Measurements from ENCODE around the gene SEMA4D. TPM values are rescaled to one million over a fixed set of nuclear protein-coding genes. Genes with fewer than 3 reads are reported as not detected.

The SEMA4D gene
- polyA plus RNA-seq, 1 donor from 2014 or later, result 34.0 TPM

- Histone ChIP-seq H3F3A (ENCODE audit: insufficient read depth, low read length, poor library complexity, severe bottlenecking) (no peaks in the 10 kb centered on the region), H3K9me2 (ENCODE audit: insufficient read depth, low read length) (no peaks in the 10 kb centered on the region), H2AFZ (ENCODE audit: low read depth, low read length) (no peak overlapping the region), H3K36me3 (ENCODE audit: insufficient read depth, low read length) (no peaks in the 10 kb centered on the region), H3K4me3 (ENCODE audit: low read length) (no peak overlapping the region), H3K79me2 (replicated peaks; ENCODE audit: insufficient read depth, low read length) (peaks cover 26% of the 10 kb centered on the region), H3K9me3 (ENCODE audit: low read length) (no peaks in the 10 kb centered on the region), H3K4me2 (ENCODE audit: low read length) (no peak overlapping the region), H3K9ac (ENCODE audit: low read length) (no peak overlapping the region), H3K27me3 (ENCODE audit: insufficient read depth, low read depth, low read length) (no peaks in the 10 kb centered on the region), H4K20me1 (ENCODE audit: insufficient read depth) (no peaks in the 10 kb centered on the region), H3K27ac (ENCODE audit: low read length) (no peak overlapping the region)
- TF ChIP-seq CTCF (IDR thresholded peaks at IDR 0.05; ENCODE audit: poor library complexity, severe bottlenecking) (no peak), TAF1 (IDR thresholded peaks at IDR 0.05; ENCODE audit: low read depth) (no peak), REST (IDR thresholded peaks at IDR 0.05; ENCODE audit: borderline replicate concordance) (no peak), SMC3 (conservative IDR thresholded peaks at IDR 0.05; ENCODE audit: poor library complexity) (no peak), POLR2AphosphoS5 (IDR thresholded peaks at IDR 0.05) (no peak), MXI1 (conservative IDR thresholded peaks at IDR 0.05; ENCODE audit: poor library complexity, severe bottlenecking) (no peak), EP300 (conservative IDR thresholded peaks at IDR 0.05; ENCODE audit: poor library complexity, severe bottlenecking) (no peak)
These were observed 70.2 kb downstream of the SEMA4D start for GRCh38 chr9:89427621-89428221.

GRCh38 chr9:89426384-89426961, 71.4 kb downstream of the SEMA4D start:
- Histone ChIP-seq H2AFZ (ENCODE audit: low read depth, low read length) (no peak overlapping the region), H3K9me2 (ENCODE audit: insufficient read depth, low read length) (no peaks in the 10 kb centered on the region), H3K4me2 (ENCODE audit: low read length) (no peak overlapping the region), H3K36me3 (ENCODE audit: insufficient read depth, low read length) (no peaks in the 10 kb centered on the region), H3K79me2 (replicated peaks; ENCODE audit: insufficient read depth, low read length) (peaks cover 29% of the 10 kb centered on the region), H3F3A (ENCODE audit: insufficient read depth, low read length, poor library complexity, severe bottlenecking) (no peaks in the 10 kb centered on the region), H3K27ac (ENCODE audit: low read length) (no peak overlapping the region), H3K9me3 (ENCODE audit: low read length) (no peaks in the 10 kb centered on the region), H3K4me3 (ENCODE audit: low read length) (no peak overlapping the region), H4K20me1 (ENCODE audit: insufficient read depth) (no peaks in the 10 kb centered on the region), H3K9ac (ENCODE audit: low read length) (no peak overlapping the region), H3K27me3 (ENCODE audit: insufficient read depth, low read depth, low read length) (no peaks in the 10 kb centered on the region)
- no peak for TF ChIP-seq TAF1 (IDR thresholded peaks at IDR 0.05; ENCODE audit: low read depth)
- TF ChIP-seq EZH2 (IDR thresholded peaks at IDR 0.05; ENCODE audit: borderline replicate concordance, insufficient read depth, low read length, poor library complexity, severe bottlenecking), result no peak
- no peak for TF ChIP-seq RAD21 (conservative IDR thresholded peaks at IDR 0.05)
- TF ChIP-seq MXI1 (conservative IDR thresholded peaks at IDR 0.05; ENCODE audit: poor library complexity, severe bottlenecking), result no peak
- no peak for TF ChIP-seq SMC3 (conservative IDR thresholded peaks at IDR 0.05; ENCODE audit: poor library complexity)
- no peak for TF ChIP-seq POLR2AphosphoS5 (IDR thresholded peaks at IDR 0.05)
- TF ChIP-seq REST (IDR thresholded peaks at IDR 0.05; ENCODE audit: borderline replicate concordance), result no peak
